A549 (cell line): ENCODE data around the gene APBB3. TPM values are rescaled to one million over a fixed set of nuclear protein-coding genes. Genes with fewer than 3 reads are reported as not detected.

Experiments used
- polyA plus RNA-seq, 4 experiments: library from polyadenylated mRNA; depleted of rRNA in 3 of 4; stranded (reverse); fragments of >200 nt; fragmentation: RNase III in 1 of 4; extraction: RNeasy Plus Mini Kit Qiagen cat#74134 plus additional on column Dnase treatment in 1 of 4; gene quantifications; 2 replicates in 3 of 4; 3 replicates in 1 of 4; pipeline ENCODE4 v1.2.3, GENCODE V29; 2011 to 2017
- small RNA-seq, 6 experiments: library from RNA; depleted of rRNA; stranded (forward); fragments of <200 nt; gene quantifications; one replicate each; pipeline ENCODE3, GENCODE V24; 2012

The APBB3 gene
- polyA plus RNA-seq, 2 of the 4 experiments (the other 2 are of a cell fraction): 9.4 to 11.7 TPM

Small RNAs within 50 kb of the gene (small RNA-seq; reads per million reads assigned to genes)
- gene RF00279: 0 reads per million in 6 experiments
- gene RF00443: 0 to 0.78 (median 0) reads per million in 6 experiments

Other genes starting within 250 kb of the APBB3 start
- 4.2 and 5.0 TPM in 2 replicates for gene HBEGF, start 218.0 kb downstream of the APBB3 start, polyA plus RNA-seq (2011; rRNA removed)
- gene HBEGF, start 218.0 kb downstream of the APBB3 start, polyA plus RNA-seq (2017; fragmentation: RNase III; extraction: RNeasy Plus Mini Kit Qiagen cat#74134 plus additional on column Dnase treatment): 3.4 to 5.1 TPM (median 3.5 TPM) in 3 replicates
- not detected in 2 replicates for gene SLC4A9, start 204.4 kb downstream of the APBB3 start, polyA plus RNA-seq (2011; rRNA removed)
- not detected in 3 replicates for gene SLC4A9, start 204.4 kb downstream of the APBB3 start, polyA plus RNA-seq (2017; fragmentation: RNase III; extraction: RNeasy Plus Mini Kit Qiagen cat#74134 plus additional on column Dnase treatment)
- gene ANKHD1, start 162.8 kb downstream of the APBB3 start, polyA plus RNA-seq (2011; rRNA removed): 94.1 and 111 TPM in 2 replicates
- gene ANKHD1, start 162.8 kb downstream of the APBB3 start, polyA plus RNA-seq (2017; fragmentation: RNase III; extraction: RNeasy Plus Mini Kit Qiagen cat#74134 plus additional on column Dnase treatment): 44.8 to 46.9 TPM (median 46.3 TPM) in 3 replicates
- 2.0 and 2.9 TPM in 2 replicates for gene EIF4EBP3, start 16.9 kb downstream of the APBB3 start, polyA plus RNA-seq (2011; rRNA removed)
- gene EIF4EBP3, start 16.9 kb downstream of the APBB3 start, polyA plus RNA-seq (2017; fragmentation: RNase III; extraction: RNeasy Plus Mini Kit Qiagen cat#74134 plus additional on column Dnase treatment): 0.96 to 1.6 TPM (median 1.2 TPM) in 3 replicates
- gene SRA1, start 7.1 kb downstream of the APBB3 start, polyA plus RNA-seq (2011; rRNA removed): 48.1 and 50.8 TPM in 2 replicates
- gene SRA1, start 7.1 kb downstream of the APBB3 start, polyA plus RNA-seq (2017; fragmentation: RNase III; extraction: RNeasy Plus Mini Kit Qiagen cat#74134 plus additional on column Dnase treatment): 28.6 to 32.1 TPM (median 30.3 TPM) in 3 replicates
- 79.5 and 135 TPM in 2 replicates for gene SLC35A4, start 230 bp upstream of the APBB3 start, polyA plus RNA-seq (2011; rRNA removed)
- gene SLC35A4, start 230 bp upstream of the APBB3 start, polyA plus RNA-seq (2017; fragmentation: RNase III; extraction: RNeasy Plus Mini Kit Qiagen cat#74134 plus additional on column Dnase treatment): 62.1 to 70.3 TPM (median 65.6 TPM) in 3 replicates
- 3.3 and 6.3 TPM in 2 replicates for gene CD14, start 68.6 kb upstream of the APBB3 start, polyA plus RNA-seq (2011; rRNA removed)
- 2.0 to 3.5 TPM (median 2.9 TPM) in 3 replicates for gene CD14, start 68.6 kb upstream of the APBB3 start, polyA plus RNA-seq (2017; fragmentation: RNase III; extraction: RNeasy Plus Mini Kit Qiagen cat#74134 plus additional on column Dnase treatment)
- 11.8 and 14.6 TPM in 2 replicates for gene TMCO6, start 74.9 kb upstream of the APBB3 start, polyA plus RNA-seq (2011; rRNA removed)
- 13.3 to 18.1 TPM (median 16.1 TPM) in 3 replicates for gene TMCO6, start 74.9 kb upstream of the APBB3 start, polyA plus RNA-seq (2017; fragmentation: RNase III; extraction: RNeasy Plus Mini Kit Qiagen cat#74134 plus additional on column Dnase treatment)
- gene NDUFA2, start 83.0 kb upstream of the APBB3 start, polyA plus RNA-seq (2011; rRNA removed): 100 and 119 TPM in 2 replicates
- 175 to 185 TPM (median 180 TPM) in 3 replicates for gene NDUFA2, start 83.0 kb upstream of the APBB3 start, polyA plus RNA-seq (2017; fragmentation: RNase III; extraction: RNeasy Plus Mini Kit Qiagen cat#74134 plus additional on column Dnase treatment)
- 120 and 158 TPM in 2 replicates for gene IK, start 83.2 kb upstream of the APBB3 start, polyA plus RNA-seq (2011; rRNA removed)
- gene IK, start 83.2 kb upstream of the APBB3 start, polyA plus RNA-seq (2017; fragmentation: RNase III; extraction: RNeasy Plus Mini Kit Qiagen cat#74134 plus additional on column Dnase treatment): 150 to 170 TPM (median 160 TPM) in 3 replicates
- gene WDR55, start 100.3 kb upstream of the APBB3 start, polyA plus RNA-seq (2011; rRNA removed): 23.3 and 26.6 TPM in 2 replicates
- gene WDR55, start 100.3 kb upstream of the APBB3 start, polyA plus RNA-seq (2017; fragmentation: RNase III; extraction: RNeasy Plus Mini Kit Qiagen cat#74134 plus additional on column Dnase treatment): 32.1 to 39.2 TPM (median 36.2 TPM) in 3 replicates
- gene DND1, start 109.0 kb upstream of the APBB3 start, polyA plus RNA-seq (2011; rRNA removed): 0.63 and 0.78 TPM in 2 replicates
- 1.0 to 1.3 TPM (median 1.1 TPM) in 3 replicates for gene DND1, start 109.0 kb upstream of the APBB3 start, polyA plus RNA-seq (2017; fragmentation: RNase III; extraction: RNeasy Plus Mini Kit Qiagen cat#74134 plus additional on column Dnase treatment)
- 73.0 and 80.5 TPM in 2 replicates for gene HARS1, start 126.8 kb upstream of the APBB3 start, polyA plus RNA-seq (2011; rRNA removed)
- gene HARS1, start 126.8 kb upstream of the APBB3 start, polyA plus RNA-seq (2017; fragmentation: RNase III; extraction: RNeasy Plus Mini Kit Qiagen cat#74134 plus additional on column Dnase treatment): 84.4 to 93.7 TPM (median 87.1 TPM) in 3 replicates
- 46.6 and 55.1 TPM in 2 replicates for gene HARS2, start 126.9 kb upstream of the APBB3 start, polyA plus RNA-seq (2011; rRNA removed)
- gene HARS2, start 126.9 kb upstream of the APBB3 start, polyA plus RNA-seq (2017; fragmentation: RNase III; extraction: RNeasy Plus Mini Kit Qiagen cat#74134 plus additional on column Dnase treatment): 43.5 to 45.1 TPM (median 44.9 TPM) in 3 replicates
- gene ZMAT2, start 135.8 kb upstream of the APBB3 start, polyA plus RNA-seq (2011; rRNA removed): 62.1 and 90.9 TPM in 2 replicates
- 208 to 209 TPM (median 209 TPM) in 3 replicates for gene ZMAT2, start 135.8 kb upstream of the APBB3 start, polyA plus RNA-seq (2017; fragmentation: RNase III; extraction: RNeasy Plus Mini Kit Qiagen cat#74134 plus additional on column Dnase treatment)
- gene PCDHA1, start 221.5 kb upstream of the APBB3 start, polyA plus RNA-seq (2011; rRNA removed): 0.37 and 0.52 TPM in 2 replicates
- gene PCDHA1, start 221.5 kb upstream of the APBB3 start, polyA plus RNA-seq (2017; fragmentation: RNase III; extraction: RNeasy Plus Mini Kit Qiagen cat#74134 plus additional on column Dnase treatment): 0.12 to 0.18 TPM (median 0.13 TPM) in 3 replicates
- gene PCDHA2, start 230.3 kb upstream of the APBB3 start, polyA plus RNA-seq (2011; rRNA removed): 0.03 and 0.07 TPM in 2 replicates
- gene PCDHA2, start 230.3 kb upstream of the APBB3 start, polyA plus RNA-seq (2017; fragmentation: RNase III; extraction: RNeasy Plus Mini Kit Qiagen cat#74134 plus additional on column Dnase treatment): 0.08 TPM in 3 replicates
- gene PCDHA3, start 236.5 kb upstream of the APBB3 start, polyA plus RNA-seq (2011; rRNA removed): 1.5 and 1.7 TPM in 2 replicates
- 0.84 to 1.0 TPM (median 0.88 TPM) in 3 replicates for gene PCDHA3, start 236.5 kb upstream of the APBB3 start, polyA plus RNA-seq (2017; fragmentation: RNase III; extraction: RNeasy Plus Mini Kit Qiagen cat#74134 plus additional on column Dnase treatment)
- gene PCDHA4, start 242.5 kb upstream of the APBB3 start, polyA plus RNA-seq (2011; rRNA removed): 2.8 and 3.3 TPM in 2 replicates
- 1.6 to 2.2 TPM (median 1.9 TPM) in 3 replicates for gene PCDHA4, start 242.5 kb upstream of the APBB3 start, polyA plus RNA-seq (2017; fragmentation: RNase III; extraction: RNeasy Plus Mini Kit Qiagen cat#74134 plus additional on column Dnase treatment)